Ovary (tissue), 3 donors: Measurements from ENCODE around the gene PRM1.

Source experiments
- POLR2A ChIP-seq: fragments of 450-650 bp; IDR thresholded peaks from one replicate; pipeline ENCODE4 v1.6.1; 2017; ENCODE audit warnings: antibody characterized with exemption, mild to moderate bottlenecking, moderate library complexity
- TF ChIP-seq, protein P1 (sequence below), 3 donors: fragments of 450-650 bp in 2 of 3; fragments of 200-600 bp in 1 of 3; IDR thresholded peaks; one replicate each; pipeline versions ENCODE4 v1.5.1 to v1.8.0; 2016 to 2022; ENCODE audit warnings: antibody characterized with exemption in 3 of 3, mild to moderate bottlenecking in 1 of 3
- donor health status: DM: no; HTN: no; CAD: no.

- TF ChIP-seq, protein P1, sequence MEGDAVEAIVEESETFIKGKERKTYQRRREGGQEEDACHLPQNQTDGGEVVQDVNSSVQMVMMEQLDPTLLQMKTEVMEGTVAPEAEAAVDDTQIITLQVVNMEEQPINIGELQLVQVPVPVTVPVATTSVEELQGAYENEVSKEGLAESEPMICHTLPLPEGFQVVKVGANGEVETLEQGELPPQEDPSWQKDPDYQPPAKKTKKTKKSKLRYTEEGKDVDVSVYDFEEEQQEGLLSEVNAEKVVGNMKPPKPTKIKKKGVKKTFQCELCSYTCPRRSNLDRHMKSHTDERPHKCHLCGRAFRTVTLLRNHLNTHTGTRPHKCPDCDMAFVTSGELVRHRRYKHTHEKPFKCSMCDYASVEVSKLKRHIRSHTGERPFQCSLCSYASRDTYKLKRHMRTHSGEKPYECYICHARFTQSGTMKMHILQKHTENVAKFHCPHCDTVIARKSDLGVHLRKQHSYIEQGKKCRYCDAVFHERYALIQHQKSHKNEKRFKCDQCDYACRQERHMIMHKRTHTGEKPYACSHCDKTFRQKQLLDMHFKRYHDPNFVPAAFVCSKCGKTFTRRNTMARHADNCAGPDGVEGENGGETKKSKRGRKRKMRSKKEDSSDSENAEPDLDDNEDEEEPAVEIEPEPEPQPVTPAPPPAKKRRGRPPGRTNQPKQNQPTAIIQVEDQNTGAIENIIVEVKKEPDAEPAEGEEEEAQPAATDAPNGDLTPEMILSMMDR (IDR thresholded peaks at IDR 0.05): no peak
- TF ChIP-seq POLR2A: no peak
Observed at GRCh38 chr16:11303405-11304138, 22.4 kb upstream of the PRM1 start.
